ENCODE measurements around the gene FAM107B. TPM values are rescaled to one million over a fixed set of nuclear protein-coding genes. Genes with fewer than 3 reads are reported as not detected.

Gene FAM107B
- total RNA-seq, 1 donor from 2014 or later: 86.2 TPM

GRCh38 chr10:14678637-14679036 is 96.1 kb downstream of the FAM107B start:
- no peak for TF ChIP-seq CTCF (IDR thresholded peaks at IDR 0.05)
- no peaks in the 10 kb centered on the region for H3K36me3 ChIP-seq
- peaks cover 8% of the 10 kb centered on the region for H3K4me1 ChIP-seq
- intact Hi-C loops (cut with DNase I): no loop called here
- DNase-seq (no peak), ATAC-seq (no peak)
- H3K9me3 ChIP-seq: no peaks in the 10 kb centered on the region
- no peak overlapping the region for H3K4me3 ChIP-seq
- H3K27me3 ChIP-seq: no peaks in the 10 kb centered on the region
- no peak overlapping the region for H3K27ac ChIP-seq

- no peak for ATAC-seq
- Histone ChIP-seq H3K9me3 (no peaks in the 10 kb centered on the region), H3K27ac (no peak overlapping the region), H3K4me3 (no peak overlapping the region), H3K4me1 (no peaks in the 10 kb centered on the region), H3K27me3 (no peaks in the 10 kb centered on the region), H3K36me3 (no peaks in the 10 kb centered on the region)
- intact Hi-C loops (cut with DNase I): no loop called here
- DNase-seq: no peak
- TF ChIP-seq CTCF (IDR thresholded peaks at IDR 0.05): no peak
Observed at GRCh38 chr10:14676732-14677131, 98.0 kb downstream of the FAM107B start.

GRCh38 chr10:14674376-14675050 is 100.2 kb downstream of the FAM107B start:
- Histone ChIP-seq H3K36me3 (no peaks in the 10 kb centered on the region), H3K4me3 (no peak overlapping the region), H3K27ac (no peak overlapping the region), H3K27me3 (no peaks in the 10 kb centered on the region), H3K4me1 (peaks cover 5% of the 10 kb centered on the region), H3K9me3 (no peaks in the 10 kb centered on the region)
- DNase-seq: no peak
- TF ChIP-seq CTCF (IDR thresholded peaks at IDR 0.05): no peak
- intact Hi-C loops (cut with DNase I): no loop called here
- ATAC-seq: peak; percentile 81

- no peaks in the 10 kb centered on the region for H3K36me3 ChIP-seq
- no peak for ATAC-seq
- DNase-seq: no peak
- no peaks in the 10 kb centered on the region for H3K9me3 ChIP-seq
- H3K4me1 ChIP-seq: peaks cover 5% of the 10 kb centered on the region
- intact Hi-C loops (cut with DNase I): no loop called here
- no peak overlapping the region for H3K4me3 ChIP-seq
- H3K27me3 ChIP-seq: no peaks in the 10 kb centered on the region
- no peak overlapping the region for H3K27ac ChIP-seq
- no peak for TF ChIP-seq CTCF (IDR thresholded peaks at IDR 0.05)
Observed at GRCh38 chr10:14673189-14673861, 101.4 kb downstream of the FAM107B start.

GRCh38 chr10:14671386-14671831 is 103.3 kb downstream of the FAM107B start:
- Histone ChIP-seq H3K27me3 (no peaks in the 10 kb centered on the region), H3K4me3 (no peak overlapping the region), H3K36me3 (no peaks in the 10 kb centered on the region), H3K27ac (no peak overlapping the region), H3K9me3 (no peaks in the 10 kb centered on the region), H3K4me1 (peaks cover 5% of the 10 kb centered on the region)
- intact Hi-C loops (cut with DNase I): no loop called here
- no peak for TF ChIP-seq CTCF (IDR thresholded peaks at IDR 0.05)
- DNase-seq (no peak), ATAC-seq (peak; percentile 28)
